HG02678 (cell line): ENCODE data around the gene UBR2.
"Not testable (repeated sequence)": the region's sequence is repeated elsewhere in the genome, so short reads cannot be mapped to it uniquely, and the experiment has no call there.

Experiments used
- ATAC-seq: cut with Tn5 transposase; IDR thresholded peaks from one replicate; pipeline ENCODE4 v1.9.1; 2021; ENCODE audit warnings: mild to moderate bottlenecking, moderate library complexity; ENCODE audit not compliant: unreplicated experiment

UBR2 gene

GRCh38 chr6:42552380-42552779 is 11.4 kb upstream of the UBR2 start:
- ATAC-seq = no peak

- no peak for ATAC-seq
These were observed 8.1 kb upstream of the UBR2 start for GRCh38 chr6:42555477-42556457.

GRCh38 chr6:42556462-42556861 is 7.4 kb upstream of the UBR2 start:
- ATAC-seq = no peak

GRCh38 chr6:42559276-42559675 is 4.6 kb upstream of the UBR2 start:
- ATAC-seq = not testable (repeated sequence)

- ATAC-seq = no peak
These were observed 1.8 kb upstream of the UBR2 start for GRCh38 chr6:42561986-42562385.

GRCh38 chr6:42562788-42563405 is 932 bp upstream of the UBR2 start:
- ATAC-seq = no peak

- peak; percentile 15 for ATAC-seq
These were observed 637 bp downstream of the UBR2 start for GRCh38 chr6:42564506-42564825.

GRCh38 chr6:42565823-42566613 is 2.2 kb downstream of the UBR2 start:
- no peak for ATAC-seq

- ATAC-seq = no peak
These were observed 2.9 kb downstream of the UBR2 start for GRCh38 chr6:42566614-42567208.

- ATAC-seq = not testable (repeated sequence)
These were observed 3.4 kb downstream of the UBR2 start for GRCh38 chr6:42567237-42567636.

GRCh38 chr6:42569102-42570028 is 5.5 kb downstream of the UBR2 start:
- no peak for ATAC-seq

GRCh38 chr6:42571611-42572342 is 7.9 kb downstream of the UBR2 start:
- ATAC-seq = peak; percentile 5

- peak; percentile 88 for ATAC-seq
These were observed 8.7 kb downstream of the UBR2 start for GRCh38 chr6:42572523-42572922.

GRCh38 chr6:42576538-42576937 is 12.7 kb downstream of the UBR2 start:
- not testable (repeated sequence) for ATAC-seq

GRCh38 chr6:42598300-42598699 is 34.5 kb downstream of the UBR2 start:
- no peak for ATAC-seq

GRCh38 chr6:42599558-42599957 is 35.7 kb downstream of the UBR2 start:
- ATAC-seq = no peak

- ATAC-seq = no peak
These were observed 40.3 kb downstream of the UBR2 start for GRCh38 chr6:42604150-42604549.

- ATAC-seq = not testable (repeated sequence)
These were observed 40.9 kb downstream of the UBR2 start for GRCh38 chr6:42604699-42605098.

GRCh38 chr6:42610416-42610815 is 46.6 kb downstream of the UBR2 start:
- ATAC-seq = no peak
